ENCODE data around the gene JAML. TPM values are rescaled to one million over a fixed set of nuclear protein-coding genes. Genes with fewer than 3 reads are reported as not detected.

Gene JAML
- total RNA-seq, 2 experiments from 2014 or later: 26.7 to 30.3 TPM

- no peak for DNase-seq
- Mint-ChIP-seq H3K27ac (no peak overlapping the region), H3K4me3 (peak overlapping the region; percentile 21), H3K9me3 (no peaks in the 10 kb centered on the region), H3K4me1 (ENCODE audit: low read depth) (peaks cover 16% of the 10 kb centered on the region), H3K27me3 (peaks cover 81% of the 10 kb centered on the region), H3K36me3 (ENCODE audit: low read depth) (no peaks in the 10 kb centered on the region)
- TF ChIP-seq CTCF (IDR thresholded peaks at IDR 0.05): no peak
- ChIA-PET POLR2A (no interaction called here), CTCF (no interaction called here)
- Histone ChIP-seq H3K4me3 (ENCODE audit: low read length) (no peak overlapping the region), H3K36me3 (ENCODE audit: insufficient read depth, low read length) (no peaks in the 10 kb centered on the region), H3K9me3 (ENCODE audit: control insufficient read depth in 1 of 2, insufficient read depth in 1 of 2, low read length in 2 of 2) (peaks cover 0 to 14% of the 10 kb centered on the region in 2 experiments), H3K27me3 (ENCODE audit: control insufficient read depth in 1 of 2, insufficient read depth in 2 of 2, low read length in 2 of 2) (peaks cover 66 to 74% of the 10 kb centered on the region in 2 experiments), H3K4me1 (ENCODE audit: insufficient read depth, low read length) (peaks cover 24% of the 10 kb centered on the region), H3K27ac (ENCODE audit: low read depth in 1 of 2, low read length in 2 of 2) (no peak overlapping the region)
- intact Hi-C loops (cut with DNase I, micrococcal nuclease): no loop called here
- ATAC-seq (ENCODE audit: poor library complexity): no peak
Observed at GRCh38 chr11:118153516-118153915, 71.3 kb downstream of the JAML start.

GRCh38 chr11:118152552-118153471 is 72.0 kb downstream of the JAML start, which contains the start of gene SCN4B:
Gene SCN4B (minus strand): TSS chr11:118152823. CDS start chr11:118152673, 150 bp downstream.
- peak within 1 kb of the TSS; percentile 21 for H3K4me3 Mint-ChIP-seq
- intact Hi-C loops (cut with DNase I, micrococcal nuclease): no loop called here
- Histone ChIP-seq H3K4me1 (ENCODE audit: insufficient read depth, low read length) (peaks cover 24% of the 10 kb centered on the region), H3K9me3 (ENCODE audit: control insufficient read depth in 1 of 2, insufficient read depth in 1 of 2, low read length in 2 of 2) (peaks cover 0 to 14% of the 10 kb centered on the region in 2 experiments), H3K27me3 (ENCODE audit: control insufficient read depth in 1 of 2, insufficient read depth in 2 of 2, low read length in 2 of 2) (peaks cover 61 to 71% of the 10 kb centered on the region in 2 experiments), H3K4me3 (ENCODE audit: low read length) (peak within 1 kb of the TSS; percentile 22), H3K36me3 (ENCODE audit: insufficient read depth, low read length) (no peaks in the 10 kb centered on the region), H3K27ac (ENCODE audit: low read depth in 1 of 2, low read length in 2 of 2) (no peak within 1 kb of the TSS)
- CTCF ChIA-PET: no interaction called here
- H3K27ac Mint-ChIP-seq: no peak within 1 kb of the TSS
- H3K36me3 Mint-ChIP-seq (ENCODE audit: low read depth): no peaks in the 10 kb centered on the region
- peaks cover 81% of the 10 kb centered on the region for H3K27me3 Mint-ChIP-seq
- TF ChIP-seq CTCF (IDR thresholded peaks at IDR 0.05): no peak
- DNase-seq (peak in 4 of 14 experiments; percentile 9 to 48 (median 32)), ATAC-seq (ENCODE audit: poor library complexity) (peak; percentile 47)
- no peaks in the 10 kb centered on the region for H3K9me3 Mint-ChIP-seq
- POLR2A ChIA-PET: no interaction called here
- peaks cover 16% of the 10 kb centered on the region for H3K4me1 Mint-ChIP-seq (ENCODE audit: low read depth)

- no peak overlapping the region for H3K27ac Mint-ChIP-seq
- H3K4me3 ChIP-seq (ENCODE audit: low read length): peak overlapping the region; percentile 20
- H3K4me1 Mint-ChIP-seq (ENCODE audit: low read depth): peaks cover 14% of the 10 kb centered on the region
- no peaks in the 10 kb centered on the region for H3K36me3 ChIP-seq (ENCODE audit: insufficient read depth, low read length)
- ChIA-PET CTCF (no interaction called here), POLR2A (no interaction called here)
- H3K9me3 ChIP-seq (ENCODE audit: control insufficient read depth in 1 of 2, insufficient read depth in 1 of 2, low read length in 2 of 2): peaks cover 0 to 14% of the 10 kb centered on the region in 2 experiments
- peaks cover 54 to 63% of the 10 kb centered on the region in 2 experiments for H3K27me3 ChIP-seq (ENCODE audit: control insufficient read depth in 1 of 2, insufficient read depth in 2 of 2, low read length in 2 of 2)
- no peak for ATAC-seq (ENCODE audit: poor library complexity)
- no peak overlapping the region for H3K4me3 Mint-ChIP-seq
- intact Hi-C loops (cut with DNase I, micrococcal nuclease): no loop called here
- DNase-seq: no peak
- TF ChIP-seq CTCF (IDR thresholded peaks at IDR 0.05): no peak
- H3K4me1 ChIP-seq (ENCODE audit: insufficient read depth, low read length): peaks cover 24% of the 10 kb centered on the region
- H3K9me3 Mint-ChIP-seq: no peaks in the 10 kb centered on the region
- H3K27ac ChIP-seq (ENCODE audit: low read depth in 1 of 2, low read length in 2 of 2): no peak overlapping the region
- peaks cover 81% of the 10 kb centered on the region for H3K27me3 Mint-ChIP-seq
- no peaks in the 10 kb centered on the region for H3K36me3 Mint-ChIP-seq (ENCODE audit: low read depth)
Observed at GRCh38 chr11:118152020-118152551, 72.7 kb downstream of the JAML start.
